Activated CD8-positive, alpha-beta memory T cell treated with anti-CD3 and anti-CD28 coated beads, Interleukin-2, amount 10 ng/mL, durations not matched to agents 7 days and 5 days (primary cell): Measurements from ENCODE around the gene RBP5. TPM values are rescaled to one million over a fixed set of nuclear protein-coding genes. Genes with fewer than 3 reads are reported as not detected.

Experiments used
- ATAC-seq: fragments of 150-1000 bp; cut with Tn5 transposase; one replicate; pipeline ENCODE4 v1.10.0; 2021; ENCODE audit warnings: moderate library complexity
- CTCF ChIA-PET: fragments of 350-600 bp; sonication (Branson Sonifier 250); formaldehyde crosslinking; loops from one replicate; lab custom pipeline; 2021; ENCODE audit warnings: antibody characterized with exemption; lab: Charles Lee
- DNase-seq: peaks from one replicate; pipeline ENCODE4 v3.0.0-alpha.2; 2020
- H3K27ac Mint-ChIP-seq: one replicate; pipeline ENCODE4 v1.8.0; 2021; ENCODE audit warnings: mild to moderate bottlenecking, mixed read lengths
- H3K27me3 Mint-ChIP-seq: one replicate; pipeline ENCODE4 v1.8.0; 2021; ENCODE audit warnings: mixed read lengths
- H3K36me3 Mint-ChIP-seq: one replicate; pipeline ENCODE4 v1.8.0; 2021; ENCODE audit warnings: mild to moderate bottlenecking, mixed read lengths
- H3K4me1 Mint-ChIP-seq: one replicate; pipeline ENCODE4 v1.8.0; 2021; ENCODE audit warnings: mixed read lengths
- H3K4me3 Mint-ChIP-seq: one replicate; pipeline ENCODE4 v1.8.0; 2021; ENCODE audit warnings: mild to moderate bottlenecking, moderate library complexity, mixed read lengths
- H3K9me3 Mint-ChIP-seq: one replicate; pipeline ENCODE4 v1.8.0; 2022; ENCODE audit warnings: low read depth, mixed read lengths
- total RNA-seq, 2 experiments: library from RNA; stranded (reverse); gene quantifications; one replicate each; pipeline ENCODE4 v1.2.3, GENCODE V29; 2021

Gene RBP5
- total RNA-seq, 2 experiments from 2014 or later, result 0.87 to 0.91 TPM

DNA sequence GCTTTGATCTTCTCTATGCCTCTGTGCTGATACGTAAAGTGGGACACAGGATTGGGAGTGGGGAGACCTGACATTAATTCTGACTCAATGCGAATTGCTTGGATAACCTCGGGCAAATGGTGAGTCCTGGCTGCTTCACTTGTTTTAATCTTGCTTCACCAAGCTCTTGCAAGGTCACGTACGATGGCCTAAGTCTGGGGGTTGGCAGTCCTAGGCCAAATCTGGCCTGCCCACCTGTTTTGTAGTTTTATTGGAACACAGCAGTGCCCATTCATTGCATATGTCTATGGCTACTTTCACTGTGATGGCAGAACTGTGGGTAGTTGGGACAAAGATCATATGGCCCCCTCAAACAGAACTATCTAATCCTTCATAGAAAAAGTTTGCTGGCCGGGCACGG, 14.9 kb upstream of the RBP5 start:
- peaks cover 50% of the 10 kb centered on the region for H3K36me3 Mint-ChIP-seq
- H3K27ac Mint-ChIP-seq, result no peak overlapping the region
- no peaks in the 10 kb centered on the region for H3K9me3 Mint-ChIP-seq
- H3K27me3 Mint-ChIP-seq, result no peaks in the 10 kb centered on the region
- DNase-seq (no peak), ATAC-seq (no peak)
- peaks cover 13% of the 10 kb centered on the region for H3K4me1 Mint-ChIP-seq
- no peak overlapping the region for H3K4me3 Mint-ChIP-seq
- CTCF ChIA-PET, result interaction anchor here (0.6 to 3.0 kb wide), 9 partner anchors 11 to 855 kb away, joined by 3 to 17 read pairs (median 4); partner anchors contain the start of gene C1RL

DNA sequence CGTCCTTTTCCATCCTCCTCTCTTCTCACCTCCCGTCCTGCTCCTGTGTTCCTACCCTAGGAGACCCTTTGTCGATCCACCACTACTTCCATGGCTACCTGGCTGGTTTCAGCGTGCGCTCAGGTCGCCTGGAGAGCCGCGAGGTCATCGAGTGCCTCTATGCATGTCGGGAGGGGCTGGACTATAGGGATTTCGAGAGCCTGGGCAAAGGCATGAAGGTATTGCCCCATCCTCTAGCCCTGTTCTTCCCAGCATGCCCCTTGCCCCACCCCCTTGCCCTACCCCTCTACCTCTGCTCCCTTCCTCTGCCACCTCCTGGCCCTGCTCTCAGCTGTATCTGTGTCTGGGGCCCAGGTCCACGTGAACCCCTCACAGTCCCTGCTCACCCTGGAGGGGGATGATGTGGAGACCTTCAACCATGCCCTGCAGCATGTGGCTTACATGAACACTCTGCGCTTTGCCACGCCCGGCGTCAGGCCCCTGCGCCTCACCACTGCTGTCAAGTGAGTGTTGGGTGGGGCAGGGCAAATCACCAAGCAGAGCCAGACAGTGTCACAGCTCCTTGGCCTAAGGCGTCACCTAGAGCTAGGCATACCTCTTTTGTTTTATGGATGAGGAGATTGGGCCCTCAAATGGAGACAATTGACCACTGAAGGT, 14.2 kb upstream of the RBP5 start:
- Mint-ChIP-seq H3K36me3 (peaks cover 47% of the 10 kb centered on the region), H3K4me1 (peaks cover 7% of the 10 kb centered on the region), H3K9me3 (no peaks in the 10 kb centered on the region), H3K27ac (no peak overlapping the region), H3K4me3 (no peak overlapping the region), H3K27me3 (no peaks in the 10 kb centered on the region)
- DNase-seq, result no peak
- CTCF ChIA-PET, result interaction anchor here (0.7 to 1.5 kb wide), 3 partner anchors 19 to 142 kb away, joined by 3 read pairs; no protein-coding TSS in a partner anchor
- no peak for ATAC-seq

GRCh38 chr12:7142056-7142644, 13.5 kb upstream of the RBP5 start:
- CTCF ChIA-PET, result interaction anchor here (0.7 to 2.0 kb wide), 3 partner anchors 34 to 141 kb away, joined by 3 to 6 read pairs (median 3); no protein-coding TSS in a partner anchor
- H3K9me3 Mint-ChIP-seq, result no peaks in the 10 kb centered on the region
- no peak overlapping the region for H3K4me3 Mint-ChIP-seq
- peaks cover 6% of the 10 kb centered on the region for H3K4me1 Mint-ChIP-seq
- H3K36me3 Mint-ChIP-seq, result peaks cover 50% of the 10 kb centered on the region
- no peaks in the 10 kb centered on the region for H3K27me3 Mint-ChIP-seq
- peak; percentile 67 for DNase-seq
- H3K27ac Mint-ChIP-seq, result peak overlapping the region; percentile 2
- peak; percentile 76 for ATAC-seq

- ATAC-seq (no peak), DNase-seq (no peak)
- peaks cover 6% of the 10 kb centered on the region for H3K4me1 Mint-ChIP-seq
- H3K27ac Mint-ChIP-seq, result no peak overlapping the region
- peaks cover 54% of the 10 kb centered on the region for H3K36me3 Mint-ChIP-seq
- no peak overlapping the region for H3K4me3 Mint-ChIP-seq
- CTCF ChIA-PET, result interaction anchor here (0.9 to 2.0 kb wide), 4 partner anchors 21 to 47 kb away, joined by 3 to 6 read pairs (median 3); no protein-coding TSS in a partner anchor
- no peaks in the 10 kb centered on the region for H3K27me3 Mint-ChIP-seq
- H3K9me3 Mint-ChIP-seq, result no peaks in the 10 kb centered on the region
Observed at GRCh38 chr12:7141351-7142005, 12.8 kb upstream of the RBP5 start.

DNA sequence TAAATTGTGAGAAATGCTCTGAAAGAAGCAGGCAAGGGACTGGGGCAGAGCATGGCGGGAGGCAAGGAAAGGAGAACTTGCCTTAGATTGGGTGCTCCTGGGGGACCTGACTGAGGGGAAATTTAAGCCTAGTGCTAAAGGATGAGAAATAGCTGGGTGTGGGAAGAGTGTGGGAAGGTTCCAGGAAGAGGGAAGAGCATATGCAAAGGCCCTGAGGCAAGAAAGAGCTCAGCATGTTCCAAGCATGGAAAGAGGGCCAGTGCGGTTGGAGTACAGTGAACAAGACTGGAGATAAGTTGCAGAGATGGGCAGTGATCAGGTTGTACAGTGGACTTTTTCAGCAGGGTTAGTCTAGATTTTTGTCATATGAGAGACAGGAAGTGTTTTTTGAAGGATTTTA, 10.5 kb upstream of the RBP5 start:
- Mint-ChIP-seq H3K27me3 (no peaks in the 10 kb centered on the region), H3K4me3 (no peak overlapping the region), H3K9me3 (no peaks in the 10 kb centered on the region), H3K36me3 (peaks cover 66% of the 10 kb centered on the region), H3K4me1 (peaks cover 6% of the 10 kb centered on the region), H3K27ac (no peak overlapping the region)
- CTCF ChIA-PET, result interaction anchor here (0.7 to 1.4 kb wide), 3 partner anchors 15 to 121 kb away, joined by 3 to 5 read pairs (median 3); partner anchors contain the start of genes LPCAT3 and PEX5
- no peak for ATAC-seq
- no peak for DNase-seq

DNA sequence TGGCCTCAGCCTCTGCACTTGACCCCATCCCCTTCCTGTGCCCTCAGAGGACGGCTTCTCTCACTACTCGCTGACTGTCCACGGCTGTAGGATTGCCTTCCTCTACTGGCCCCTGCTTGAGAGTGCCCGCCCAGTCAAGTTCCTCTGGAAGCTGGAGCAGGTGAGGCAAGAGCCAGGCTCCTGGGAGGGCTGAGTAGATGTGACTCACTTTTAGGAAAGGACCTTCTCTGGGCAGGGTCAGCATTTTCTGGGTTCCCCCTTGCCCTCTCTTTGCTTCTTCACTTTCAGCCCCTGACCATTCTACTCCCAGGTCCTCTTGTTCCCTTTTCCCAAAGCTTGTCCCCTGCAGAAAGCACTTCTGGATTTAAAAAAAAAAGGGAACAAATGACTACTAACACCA, 9.2 kb upstream of the RBP5 start:
- H3K4me1 Mint-ChIP-seq, result peaks cover 9% of the 10 kb centered on the region
- DNase-seq, result no peak
- H3K36me3 Mint-ChIP-seq, result peaks cover 66% of the 10 kb centered on the region
- no peak for ATAC-seq
- H3K27me3 Mint-ChIP-seq, result no peaks in the 10 kb centered on the region
- H3K4me3 Mint-ChIP-seq, result no peak overlapping the region
- CTCF ChIA-PET, result no interaction called here
- H3K9me3 Mint-ChIP-seq, result no peaks in the 10 kb centered on the region
- no peak overlapping the region for H3K27ac Mint-ChIP-seq

DNA sequence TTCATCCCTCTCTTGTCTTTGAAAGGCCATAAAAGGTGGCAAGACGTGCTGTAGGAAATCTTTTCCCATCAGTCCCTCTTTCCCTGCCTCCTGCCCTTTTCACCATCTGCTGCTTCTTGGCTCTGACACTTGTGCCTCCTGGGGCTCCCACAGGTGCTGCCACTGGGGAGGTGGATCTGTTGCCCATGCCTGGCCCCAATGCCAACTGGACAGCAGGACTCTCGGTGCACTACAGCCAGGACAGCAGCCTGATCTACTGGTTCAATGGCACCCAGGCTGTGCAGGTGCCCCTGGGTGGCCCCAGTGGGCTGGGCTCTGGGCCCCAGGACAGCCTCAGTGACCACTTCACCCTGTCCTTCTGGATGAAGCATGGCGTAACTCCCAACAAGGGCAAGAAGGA, 8.0 kb upstream of the RBP5 start:
- H3K36me3 Mint-ChIP-seq, result peaks cover 63% of the 10 kb centered on the region
- ATAC-seq (no peak), DNase-seq (no peak)
- peaks cover 18% of the 10 kb centered on the region for H3K4me1 Mint-ChIP-seq
- H3K27me3 Mint-ChIP-seq, result no peaks in the 10 kb centered on the region
- no peak overlapping the region for H3K27ac Mint-ChIP-seq
- CTCF ChIA-PET, result no interaction called here
- no peak overlapping the region for H3K4me3 Mint-ChIP-seq
- no peaks in the 10 kb centered on the region for H3K9me3 Mint-ChIP-seq

- H3K36me3 Mint-ChIP-seq, result peaks cover 58% of the 10 kb centered on the region
- no peak overlapping the region for H3K27ac Mint-ChIP-seq
- ATAC-seq, result no peak
Observed at GRCh38 chr12:7136071-7136470, 7.4 kb upstream of the RBP5 start.

GRCh38 chr12:7134396-7135166, 5.9 kb upstream of the RBP5 start:
- Mint-ChIP-seq H3K4me1 (peaks cover 28% of the 10 kb centered on the region), H3K9me3 (no peaks in the 10 kb centered on the region), H3K36me3 (peaks cover 52% of the 10 kb centered on the region), H3K4me3 (no peak overlapping the region), H3K27ac (no peak overlapping the region), H3K27me3 (no peaks in the 10 kb centered on the region)
- CTCF ChIA-PET, result no interaction called here
- no peak for DNase-seq
- ATAC-seq, result no peak

More at GRCh38 chr12:7136071-7136470, 7.4 kb upstream of the RBP5 start:
- Mint-ChIP-seq H3K9me3 (no peaks in the 10 kb centered on the region), H3K4me1 (peaks cover 21% of the 10 kb centered on the region), H3K27me3 (no peaks in the 10 kb centered on the region), H3K4me3 (no peak overlapping the region)
- no peak for DNase-seq
- CTCF ChIA-PET, result no interaction called here

GRCh38 chr12:7131502-7131866, 2.8 kb upstream of the RBP5 start:
- Mint-ChIP-seq H3K4me3 (peak overlapping the region; percentile 95), H3K36me3 (peaks cover 32% of the 10 kb centered on the region), H3K9me3 (no peaks in the 10 kb centered on the region), H3K27ac (peak overlapping the region; percentile 87), H3K27me3 (no peaks in the 10 kb centered on the region), H3K4me1 (peaks cover 38% of the 10 kb centered on the region)
- DNase-seq (peak; percentile 88), ATAC-seq (peak; percentile 59)
- CTCF ChIA-PET, result interaction anchor here (0.6 to 2.5 kb wide), 6 partner anchors 13 to 174 kb away, joined by 3 to 10 read pairs (median 3); no protein-coding TSS in a partner anchor

- Mint-ChIP-seq H3K27ac (peak overlapping the region; percentile 87), H3K27me3 (no peaks in the 10 kb centered on the region), H3K36me3 (peaks cover 28% of the 10 kb centered on the region), H3K4me3 (peak overlapping the region; percentile 95), H3K4me1 (peaks cover 38% of the 10 kb centered on the region), H3K9me3 (no peaks in the 10 kb centered on the region)
- DNase-seq (peak; percentile 88), ATAC-seq (peak; percentile 58)
- CTCF ChIA-PET, result interaction anchor here (0.6 to 2.5 kb wide), 6 partner anchors 14 to 174 kb away, joined by 3 to 10 read pairs (median 3); partner anchors contain the start of gene C1RL
Observed at GRCh38 chr12:7130701-7131501, 2.2 kb upstream of the RBP5 start.
